C4-2B (cell line): Measurements from ENCODE around the gene SGK1.

ENCODE experiments used
- H3K27ac ChIP-seq: fragments of 450-650 bp; 2 replicates; pipeline ENCODE4 v1.5.1; 2017
- ZFX ChIP-seq: fragments of 450-650 bp; IDR thresholded peaks from 2 replicates; pipeline ENCODE4 v1.6.1; 2017
- TF ChIP-seq, protein P1 (sequence below): fragments of 450-650 bp; conservative IDR thresholded peaks from 2 replicates; pipeline ENCODE4 v1.5.1; 2017; ENCODE audit warnings: mild to moderate bottlenecking

SGK1 gene

GRCh38 chr6:134147034-134147533 lies 170.8 kb downstream of the SGK1 start:
- H3K27ac ChIP-seq, result no peak overlapping the region
- TF ChIP-seq, protein P1, sequence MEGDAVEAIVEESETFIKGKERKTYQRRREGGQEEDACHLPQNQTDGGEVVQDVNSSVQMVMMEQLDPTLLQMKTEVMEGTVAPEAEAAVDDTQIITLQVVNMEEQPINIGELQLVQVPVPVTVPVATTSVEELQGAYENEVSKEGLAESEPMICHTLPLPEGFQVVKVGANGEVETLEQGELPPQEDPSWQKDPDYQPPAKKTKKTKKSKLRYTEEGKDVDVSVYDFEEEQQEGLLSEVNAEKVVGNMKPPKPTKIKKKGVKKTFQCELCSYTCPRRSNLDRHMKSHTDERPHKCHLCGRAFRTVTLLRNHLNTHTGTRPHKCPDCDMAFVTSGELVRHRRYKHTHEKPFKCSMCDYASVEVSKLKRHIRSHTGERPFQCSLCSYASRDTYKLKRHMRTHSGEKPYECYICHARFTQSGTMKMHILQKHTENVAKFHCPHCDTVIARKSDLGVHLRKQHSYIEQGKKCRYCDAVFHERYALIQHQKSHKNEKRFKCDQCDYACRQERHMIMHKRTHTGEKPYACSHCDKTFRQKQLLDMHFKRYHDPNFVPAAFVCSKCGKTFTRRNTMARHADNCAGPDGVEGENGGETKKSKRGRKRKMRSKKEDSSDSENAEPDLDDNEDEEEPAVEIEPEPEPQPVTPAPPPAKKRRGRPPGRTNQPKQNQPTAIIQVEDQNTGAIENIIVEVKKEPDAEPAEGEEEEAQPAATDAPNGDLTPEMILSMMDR, result no peak
- no peak for TF ChIP-seq ZFX

DNA sequence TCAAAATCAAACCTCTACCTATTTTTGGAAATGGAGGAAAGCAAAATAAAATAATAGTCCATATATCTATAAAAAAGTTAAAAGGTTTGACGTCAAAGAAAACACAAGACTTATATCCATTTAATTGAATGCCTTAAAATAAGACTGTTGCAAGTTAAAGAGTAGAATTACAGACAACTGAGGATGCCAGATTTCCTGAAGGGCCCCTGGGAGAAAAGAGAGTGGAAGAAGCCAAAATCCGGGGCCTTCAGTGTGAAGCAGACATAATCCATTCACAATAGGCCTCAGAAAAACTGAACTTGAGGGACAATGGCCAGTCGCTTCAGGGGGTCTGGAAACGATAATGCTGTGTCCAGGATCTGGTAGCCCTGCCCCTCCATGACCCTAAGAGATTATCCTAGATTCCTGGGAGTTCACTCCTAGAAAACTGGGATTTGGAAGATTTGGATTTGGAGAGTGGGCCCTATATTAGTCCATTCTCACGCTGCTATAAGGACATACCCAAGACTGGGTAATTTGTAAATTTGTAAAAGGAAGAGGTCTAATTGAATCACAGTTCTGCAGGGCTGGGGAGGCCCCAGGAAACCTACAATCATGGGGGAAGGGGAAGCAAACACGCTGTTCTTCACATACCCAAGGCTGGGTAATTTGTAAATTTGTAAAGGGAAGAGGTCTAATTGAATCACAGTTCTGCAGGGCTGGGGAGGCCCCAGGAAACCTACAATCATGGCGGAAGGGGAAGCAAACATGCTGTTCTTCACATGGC lies 171.5 kb downstream of the SGK1 start:
- TF ChIP-seq ZFX, result no peak
- TF ChIP-seq, protein P1, result no peak
- no peak overlapping the region for H3K27ac ChIP-seq

DNA sequence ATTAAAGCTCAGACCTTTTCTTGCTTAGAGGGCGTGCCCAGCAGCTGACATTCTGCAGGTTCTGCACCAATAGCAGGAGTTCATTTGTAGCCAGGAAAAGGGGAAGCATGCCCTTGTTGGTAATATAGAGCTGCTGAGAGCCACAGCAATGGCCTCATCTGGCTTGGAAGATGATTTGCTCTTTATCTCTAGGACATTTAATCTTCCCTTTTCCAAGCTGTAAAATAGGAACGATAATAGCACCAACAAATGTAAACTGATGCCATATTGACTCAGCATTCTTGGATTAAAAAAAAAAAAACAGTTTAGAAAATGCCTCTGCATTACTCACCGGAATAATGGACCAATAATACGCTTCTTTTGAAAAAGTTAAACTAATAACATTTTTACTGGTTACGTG lies 172.1 kb downstream of the SGK1 start:
- TF ChIP-seq ZFX, result no peak
- TF ChIP-seq, protein P1, result no peak
- H3K27ac ChIP-seq, result no peak overlapping the region

DNA sequence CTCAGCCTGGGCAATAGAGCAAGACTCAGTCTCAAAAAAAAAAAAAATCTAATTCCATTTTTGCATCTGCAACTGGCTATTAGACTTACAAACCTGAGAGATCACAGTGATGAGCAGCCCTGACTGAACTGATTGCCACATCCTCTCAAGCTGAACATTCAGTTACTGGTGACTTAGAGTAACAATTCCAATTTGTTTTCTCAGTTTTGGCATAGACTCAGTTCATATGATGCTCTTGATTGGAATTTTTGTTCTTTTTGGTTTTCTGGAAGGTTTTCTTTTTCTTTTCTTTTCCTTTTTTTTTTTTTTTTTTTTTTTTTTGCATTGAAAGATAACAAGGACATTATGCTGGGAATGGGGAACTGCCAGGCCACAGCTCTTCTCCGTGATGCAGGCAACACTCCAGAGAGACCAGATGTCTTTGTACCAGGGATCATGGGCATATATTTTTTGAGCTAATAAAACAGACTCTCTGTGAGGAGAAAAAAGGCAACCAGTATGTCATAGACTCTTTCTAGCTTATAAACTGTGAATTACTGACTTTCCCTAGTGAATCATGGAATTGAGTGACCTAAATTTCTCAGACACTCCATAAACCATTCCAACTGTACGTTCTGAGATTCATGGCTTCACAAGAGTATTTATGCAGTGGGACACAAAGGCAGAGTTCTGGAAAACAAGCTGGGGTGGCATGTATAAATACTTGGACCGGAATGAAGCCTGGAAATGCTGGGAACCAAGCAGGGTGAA lies 179.5 kb downstream of the SGK1 start:
- no peak overlapping the region for H3K27ac ChIP-seq
- TF ChIP-seq, protein P1, result no peak
- TF ChIP-seq ZFX, result no peak

GRCh38 chr6:134134654-134135053 lies 183.3 kb downstream of the SGK1 start:
- TF ChIP-seq, protein P1, result no peak
- no peak for TF ChIP-seq ZFX
- H3K27ac ChIP-seq, result no peak overlapping the region

- no peak overlapping the region for H3K27ac ChIP-seq
- no peak for TF ChIP-seq ZFX
- TF ChIP-seq, protein P1, result no peak
Observed at GRCh38 chr6:134132494-134133141, 185.3 kb downstream of the SGK1 start.

- no peak overlapping the region for H3K27ac ChIP-seq
- TF ChIP-seq, protein P1, result no peak
- no peak for TF ChIP-seq ZFX
Observed at GRCh38 chr6:134131530-134132139, 186.3 kb downstream of the SGK1 start.
